KBM-7 (cell line): ENCODE measurements around the gene SMAD7.
A peak's percentile ranks its signal among the peaks of the same experiment; 100 is the strongest.

Experiments used
- DNase-seq: peaks from one replicate; pipeline ENCODE4 v3.0.0-alpha.2; 2015
- in situ Hi-C: fragments of 300-500 bp; cut with MboI; formaldehyde crosslinking; loops from 2 replicates; pipeline ENCODE4 v1.14.3; 2020; ENCODE audit warnings: low sequenced_read_pairs, low pct_unique_long_range_greater_than_20kb, mixed read lengths

SMAD7 gene

DNA sequence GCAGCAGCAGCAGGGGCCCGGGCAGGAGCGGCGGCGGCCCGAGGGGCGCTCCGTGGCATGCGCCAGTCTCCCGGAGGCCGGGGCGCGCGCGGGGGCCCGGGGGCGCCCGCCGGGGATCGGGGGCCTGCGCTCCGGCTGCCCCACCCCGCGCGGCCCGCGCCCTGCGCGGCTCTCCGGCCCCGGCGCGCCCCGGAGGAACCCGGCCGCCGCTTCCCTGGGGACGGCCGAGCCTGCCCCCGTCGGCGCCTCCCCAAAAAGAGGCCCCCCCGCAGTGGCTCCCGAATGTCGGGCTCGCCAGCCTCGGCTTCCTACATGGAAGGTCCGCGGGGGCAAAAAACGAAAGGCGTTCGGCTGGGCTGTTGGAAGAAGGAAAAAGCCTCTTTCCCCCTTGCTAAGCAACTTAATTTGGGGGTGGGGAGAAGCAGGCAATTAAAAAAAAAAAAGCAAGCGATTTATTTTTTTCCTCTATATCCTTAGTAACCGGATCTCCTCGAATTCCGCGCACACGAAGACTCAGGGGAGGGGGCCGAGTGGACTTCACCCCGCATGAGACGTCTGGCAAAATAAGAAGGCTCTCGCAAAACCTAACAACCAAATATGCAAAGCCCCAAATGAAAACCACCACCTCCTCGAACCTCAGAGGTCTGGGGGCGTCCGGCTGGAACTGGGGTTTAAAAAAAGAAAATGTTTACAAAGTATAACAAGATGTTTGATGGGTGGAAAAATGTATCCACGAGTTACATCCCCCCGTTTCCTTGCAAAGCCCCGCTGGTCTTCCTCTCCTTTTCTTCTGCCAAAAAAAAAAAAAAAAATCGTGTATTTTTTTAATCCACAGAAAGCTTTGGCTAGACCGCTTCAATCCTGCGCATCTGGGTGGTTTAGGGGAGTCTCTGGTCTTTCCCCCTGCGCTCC lies at the start of gene SMAD7:
Gene SMAD7, minus strand, starts transcription at position 430 of the 912 bp plus-strand sequence. CDS start 541 bp downstream, outside the sequence.
- in situ Hi-C loops: no loop called here
- peak; percentile 45 for DNase-seq

DNA sequence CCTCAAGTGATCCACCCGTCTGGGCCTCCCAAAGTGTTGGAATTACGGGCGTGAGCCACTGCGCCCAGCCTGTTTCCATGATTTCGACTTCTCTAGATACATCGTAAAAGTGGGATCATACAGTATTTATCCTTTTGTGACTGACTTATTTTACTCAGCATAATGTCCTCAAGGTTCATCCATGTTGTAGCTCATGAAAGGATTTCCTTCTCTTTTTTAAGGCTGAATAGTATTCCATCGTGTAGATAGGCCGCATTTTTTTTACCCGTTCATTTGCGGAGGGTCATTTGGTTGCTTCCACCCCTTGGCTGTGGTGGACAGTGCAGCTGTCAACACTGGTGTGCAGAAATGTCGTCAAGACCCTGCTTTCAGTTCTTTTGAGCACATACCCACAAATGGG lies 48.8 kb upstream of the SMAD7 start:
- in situ Hi-C loops: no loop called here
- DNase-seq: no peak

DNA sequence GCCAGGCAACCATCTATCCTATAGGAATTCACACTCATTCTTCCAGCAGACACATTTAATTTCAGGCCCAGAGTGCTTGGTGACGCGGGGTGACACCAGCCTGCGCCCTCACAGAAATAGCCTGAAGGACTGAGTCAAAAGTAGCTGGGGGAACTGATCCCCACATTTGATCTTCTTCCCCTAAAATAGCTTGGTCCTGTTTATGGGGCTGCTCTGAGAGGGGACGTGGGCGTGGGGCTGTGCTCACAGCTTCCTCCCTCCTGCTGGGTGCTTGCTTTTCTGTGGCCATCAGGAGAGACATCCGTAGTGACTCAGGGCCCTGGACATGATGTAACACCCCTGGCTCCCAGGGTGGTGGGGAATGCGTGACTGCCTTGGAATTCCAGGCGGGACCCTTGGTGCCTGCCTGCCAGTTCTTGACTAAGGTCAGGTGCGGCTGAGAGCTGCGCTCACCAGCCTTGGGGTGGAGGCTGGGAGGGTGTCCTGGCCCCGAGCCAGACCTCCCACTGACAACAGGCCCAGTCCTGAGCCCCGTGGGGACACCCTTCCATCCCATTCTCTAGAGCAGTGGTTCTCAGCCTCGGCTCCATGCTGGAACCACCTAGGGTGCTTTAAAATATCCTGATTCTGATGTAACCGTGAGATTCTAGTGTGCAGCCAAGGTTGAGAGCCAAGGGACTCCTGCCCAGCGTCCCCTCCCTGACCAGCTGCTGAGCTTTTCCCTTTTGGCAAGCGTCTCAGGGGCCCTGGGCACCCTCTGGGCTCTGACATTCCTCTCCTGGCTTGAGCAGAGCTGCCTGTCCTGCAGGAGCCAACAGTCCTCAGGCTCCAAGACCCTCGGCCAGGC lies 47.4 kb upstream of the SMAD7 start:
- peak; percentile 29 for DNase-seq
- in situ Hi-C loops: no loop called here

DNA sequence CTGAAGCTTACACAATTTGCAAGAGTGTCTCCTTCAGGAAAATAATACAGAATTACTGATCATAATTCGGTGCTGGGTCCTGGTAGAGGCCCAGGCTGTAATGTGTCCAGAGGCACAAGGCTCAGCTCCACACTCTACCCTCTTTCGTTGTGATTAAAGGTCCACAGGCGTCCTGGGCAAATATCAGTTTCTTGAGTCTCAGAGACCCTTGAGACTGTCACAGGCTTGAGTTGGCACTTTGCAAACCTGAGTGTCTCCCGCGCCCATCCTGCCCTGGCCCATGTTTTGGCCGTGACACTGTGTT lies 46.9 kb upstream of the SMAD7 start:
- in situ Hi-C loops: no loop called here
- no peak for DNase-seq

DNA sequence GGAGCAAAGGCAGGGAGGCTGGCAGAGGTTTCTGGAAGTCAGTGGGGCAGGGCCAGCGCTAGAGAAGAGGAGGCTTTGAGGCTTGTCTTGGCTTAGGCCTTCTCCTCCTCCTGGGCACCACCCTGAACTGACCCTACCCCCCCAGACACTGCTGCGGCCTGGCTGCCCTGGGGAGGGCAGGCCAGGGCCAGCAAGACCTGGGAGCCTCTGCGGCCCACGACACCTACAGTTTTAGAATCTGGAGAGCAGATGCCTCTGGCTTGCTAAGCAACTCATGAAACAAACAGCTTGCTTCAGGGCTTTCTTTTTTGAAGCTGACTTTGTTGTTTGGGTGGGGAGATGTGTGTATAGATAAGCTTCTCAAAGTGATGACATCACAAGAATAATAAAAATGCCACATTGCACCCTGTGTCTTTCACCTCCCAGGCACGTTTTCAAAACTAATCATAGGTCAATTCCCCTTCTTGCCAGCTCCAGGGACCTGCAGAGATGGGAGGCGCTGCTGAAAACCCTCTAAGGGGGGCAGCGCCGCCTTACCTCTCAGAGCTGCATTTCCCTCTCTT lies 46.2 kb upstream of the SMAD7 start:
- DNase-seq: peak; percentile 18
- in situ Hi-C loops: no loop called here

DNA sequence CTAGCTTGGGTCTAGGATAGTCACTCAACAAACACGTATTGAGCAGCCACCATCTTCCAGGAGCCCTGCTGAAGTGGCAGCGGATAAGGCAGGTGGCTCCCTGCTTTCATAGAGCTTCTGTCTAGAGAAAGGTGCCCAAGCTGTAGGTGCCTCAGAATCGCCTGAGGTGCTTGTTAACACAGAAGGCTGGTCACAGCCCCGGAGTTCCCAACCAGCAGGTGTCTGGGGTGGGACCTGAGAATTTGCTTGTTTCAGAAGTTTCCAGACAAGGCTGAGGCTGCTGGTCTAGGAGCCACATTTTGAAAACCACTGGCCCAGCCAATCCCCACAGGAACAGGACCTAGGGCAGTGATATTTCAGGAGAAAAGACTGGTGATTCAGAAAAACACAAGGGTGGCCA lies 45.3 kb upstream of the SMAD7 start:
- in situ Hi-C loops: no loop called here
- DNase-seq: no peak

GRCh38 chr18:48994926-48995835 lies 44.4 kb upstream of the SMAD7 start:
- in situ Hi-C loops: no loop called here
- no peak for DNase-seq

- DNase-seq: peak; percentile 8
- in situ Hi-C loops: no loop called here
These were observed 43.4 kb upstream of the SMAD7 start for GRCh38 chr18:48994044-48994651.

GRCh38 chr18:48993586-48993985 lies 42.8 kb upstream of the SMAD7 start:
- DNase-seq: no peak
- in situ Hi-C loops: no loop called here

- peak; percentile 95 for DNase-seq
- in situ Hi-C loops: no loop called here
These were observed 42.2 kb upstream of the SMAD7 start for GRCh38 chr18:48992791-48993555.

DNA sequence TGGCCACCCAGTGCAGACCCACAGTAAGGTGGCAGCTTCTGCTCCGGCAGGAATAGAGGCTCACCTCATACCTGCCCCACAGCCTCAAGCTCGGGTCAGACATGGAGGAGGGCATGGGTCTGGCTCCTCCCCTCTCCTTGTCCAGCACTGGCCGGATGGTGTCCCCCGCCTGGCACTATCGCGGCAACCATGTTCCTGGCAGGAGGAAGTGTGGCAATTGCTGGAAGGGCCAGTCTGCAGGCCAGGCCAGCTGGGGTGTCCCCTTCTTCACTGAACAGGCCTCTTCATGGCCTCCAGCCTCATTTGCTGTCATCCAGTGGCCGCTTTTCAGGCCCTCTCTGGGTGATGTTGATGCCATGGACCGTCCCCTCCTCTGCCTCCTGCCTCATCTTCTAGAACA lies 41.4 kb upstream of the SMAD7 start:
- no peak for DNase-seq
- in situ Hi-C loops: no loop called here

- in situ Hi-C loops: no loop called here
- no peak for DNase-seq
These were observed 40.9 kb upstream of the SMAD7 start for GRCh38 chr18:48991676-48992075.

DNA sequence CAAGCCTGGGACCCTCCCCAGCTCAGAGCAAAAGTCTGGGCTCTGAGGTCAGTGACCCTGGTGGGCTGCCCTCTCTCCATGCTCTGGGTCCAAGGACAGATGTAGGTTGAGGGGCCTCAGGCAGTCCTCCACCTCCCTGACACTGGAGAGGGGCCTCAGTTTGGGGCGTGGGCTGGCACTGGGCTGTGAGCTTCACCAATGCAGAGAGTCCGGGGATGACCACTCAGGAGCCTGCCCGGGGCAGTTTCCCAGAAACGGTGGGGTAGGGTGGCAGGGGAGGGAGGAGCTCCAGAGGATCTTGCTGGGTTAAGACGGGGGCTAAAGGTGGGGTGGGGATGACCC lies 40.5 kb upstream of the SMAD7 start:
- no peak for DNase-seq
- in situ Hi-C loops: no loop called here

DNA sequence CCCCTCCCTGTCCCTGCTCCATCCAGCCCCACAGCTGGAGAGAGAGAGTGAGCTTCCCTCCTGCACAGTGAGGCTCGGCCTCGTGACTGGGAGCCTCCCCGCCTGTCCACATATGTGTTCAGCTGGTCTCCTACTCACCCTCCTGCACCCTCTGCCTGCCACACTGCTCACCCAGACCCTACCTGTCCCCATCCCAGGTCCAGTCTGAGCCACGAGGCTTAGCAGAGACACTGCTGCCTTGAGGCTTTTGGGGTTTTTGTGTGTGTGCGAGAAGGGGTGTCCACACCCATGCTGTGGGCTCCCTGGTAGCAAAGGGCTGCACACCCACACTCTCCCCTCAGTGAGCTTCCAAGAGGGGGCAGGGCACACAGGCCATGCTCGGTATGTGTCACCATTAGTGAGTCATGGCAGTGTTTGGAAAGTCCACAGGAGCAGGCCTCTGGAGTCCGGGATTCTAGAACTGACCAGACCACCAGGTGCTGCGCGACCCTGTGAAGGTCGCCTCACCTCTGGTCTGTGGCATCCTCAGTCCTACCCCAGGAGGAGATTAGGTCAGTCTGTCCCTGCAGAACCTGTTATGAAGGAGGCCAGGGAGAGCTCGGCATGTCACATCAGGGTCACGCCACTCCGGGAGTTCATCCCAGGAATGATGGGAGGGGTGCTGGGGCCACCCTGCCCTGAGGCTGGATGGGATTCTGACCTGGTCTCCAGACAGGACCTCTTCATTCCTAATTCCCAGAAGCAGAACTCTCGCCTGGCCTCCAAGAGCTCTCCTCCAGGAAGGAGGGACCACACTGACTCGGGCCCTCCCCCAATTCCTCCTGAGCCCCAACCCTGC lies 39.9 kb upstream of the SMAD7 start:
- DNase-seq: no peak
- in situ Hi-C loops: no loop called here

DNA sequence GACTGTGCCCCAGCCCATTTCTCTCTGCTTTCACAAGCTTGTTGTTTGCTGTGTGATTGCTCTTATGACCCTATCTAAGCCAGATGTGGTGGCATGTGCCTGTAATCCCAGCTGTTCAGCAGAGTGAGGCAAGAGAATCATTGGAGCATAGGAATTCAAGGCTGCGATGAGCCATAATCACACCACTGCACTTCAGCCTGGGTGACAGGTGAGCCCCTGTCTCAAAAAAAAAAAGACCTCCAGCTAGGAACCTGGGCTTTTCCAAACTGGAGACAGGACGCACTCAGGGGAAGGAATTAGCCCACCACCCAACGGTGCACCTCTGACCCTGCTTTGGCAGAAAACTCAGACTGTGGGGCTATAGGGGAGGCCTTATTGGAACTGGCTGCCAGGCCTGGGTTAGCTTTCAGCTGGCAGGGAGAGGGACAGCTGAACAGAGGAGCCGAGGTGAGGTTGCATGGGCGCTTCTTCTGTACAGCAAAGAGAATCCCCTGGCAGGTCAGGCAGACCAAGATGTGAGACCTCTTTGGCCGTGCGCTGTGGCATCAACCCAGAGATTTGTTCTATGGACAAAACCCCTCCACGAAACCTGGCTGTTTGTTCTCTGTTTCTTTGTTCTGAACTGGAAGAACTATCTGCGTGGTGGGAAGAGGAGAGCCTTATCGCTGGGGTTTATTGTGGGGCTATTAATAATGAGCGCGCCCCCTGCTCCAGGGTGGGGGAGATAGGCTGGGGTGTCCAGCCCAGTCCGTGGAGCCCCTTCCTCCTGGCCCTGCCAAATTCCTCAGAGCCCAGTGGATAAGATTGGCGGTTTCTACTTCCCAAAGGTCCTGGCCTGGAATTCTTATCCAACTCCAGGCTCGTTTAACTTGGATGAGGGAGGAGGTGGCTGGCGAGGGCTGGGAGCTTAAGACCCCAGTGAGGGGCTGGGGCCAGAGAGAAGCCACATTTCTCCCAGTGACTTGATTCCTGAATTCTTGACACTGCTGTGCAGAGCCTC lies 38.8 kb upstream of the SMAD7 start:
- no peak for DNase-seq
- in situ Hi-C loops: no loop called here
